ENCODE measurements around the gene CABP2. TPM values are rescaled to one million over a fixed set of nuclear protein-coding genes. Genes with fewer than 3 reads are reported as not detected.
"Not testable (repeated sequence)": the region's sequence is repeated elsewhere in the genome, so short reads cannot be mapped to it uniquely, and the experiment has no call there.

Gene CABP2
- total RNA-seq, 1 experiment from 2014 or later: not detected

DNA sequence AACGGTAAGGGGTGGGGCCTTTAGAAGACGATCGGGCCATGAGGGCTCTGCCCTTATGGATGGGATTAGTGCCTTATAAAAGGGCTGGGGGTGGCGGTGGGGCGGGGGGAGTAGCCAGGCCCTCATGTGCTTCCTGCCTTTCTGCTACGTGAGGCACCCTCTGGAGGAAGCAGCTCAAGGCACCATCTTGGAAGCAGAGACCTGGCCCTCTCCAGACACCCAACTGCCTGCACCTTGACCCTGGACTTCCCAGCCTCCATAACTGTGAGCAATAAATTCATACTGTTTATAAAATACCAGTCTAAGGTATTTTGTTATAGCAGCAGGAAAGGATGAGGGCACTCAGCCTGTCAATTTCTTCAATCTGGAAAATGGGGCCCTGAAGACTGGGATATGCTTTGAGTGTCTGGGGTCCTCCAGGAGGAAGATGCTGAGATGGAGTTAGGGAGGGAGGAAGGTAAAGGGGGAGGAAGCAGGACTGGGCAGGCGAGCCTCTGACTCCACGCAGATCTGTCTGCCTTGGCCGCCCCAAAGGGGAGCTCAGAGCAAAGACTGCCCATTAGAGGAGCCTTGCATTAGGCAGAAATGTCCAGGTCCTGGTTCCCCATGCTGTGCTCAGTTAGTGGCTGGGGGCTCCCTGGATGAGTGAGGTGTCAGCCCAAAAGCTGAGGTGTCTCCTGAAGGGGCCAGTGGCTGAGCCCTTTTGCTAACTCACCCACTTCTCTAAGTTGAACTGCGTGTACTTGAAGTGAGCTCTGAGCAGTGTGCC lies 5.3 kb downstream of the CABP2 start:
- in situ Hi-C loops (cut with HindIII; ENCODE audit: low pct_unique_long_range_greater_than_20kb, low sequenced_read_pairs): no loop called here
- no peak for DNase-seq (ENCODE audit: low read depth)

DNA sequence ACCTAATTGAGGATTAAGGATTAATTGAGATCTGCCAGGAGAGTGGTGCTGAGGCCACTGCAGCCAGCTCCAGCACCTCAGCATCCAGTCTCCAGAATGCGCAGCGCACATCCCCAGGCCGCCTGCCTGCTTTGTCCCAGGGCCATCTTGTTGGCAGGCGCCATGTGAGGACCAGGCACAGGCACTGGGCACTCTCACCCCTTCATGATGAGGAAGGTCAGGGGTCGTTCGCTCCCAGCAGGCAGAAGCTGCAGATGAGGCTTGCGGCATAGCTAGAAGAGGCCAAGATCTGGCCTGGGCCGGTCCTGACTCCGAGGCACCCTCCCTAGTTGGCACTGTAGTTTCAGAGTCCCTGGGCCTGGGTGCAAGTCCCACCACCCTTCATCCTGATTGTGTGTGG lies 6.4 kb downstream of the CABP2 start:
- no peak for DNase-seq (ENCODE audit: low read depth)
- in situ Hi-C loops (cut with HindIII; ENCODE audit: low pct_unique_long_range_greater_than_20kb, low sequenced_read_pairs): no loop called here

- DNase-seq (ENCODE audit: low read depth): no peak
- in situ Hi-C loops (cut with HindIII; ENCODE audit: low pct_unique_long_range_greater_than_20kb, low sequenced_read_pairs): no loop called here
These were observed 9.1 kb downstream of the CABP2 start for GRCh38 chr11:67514116-67514515.

- DNase-seq (ENCODE audit: low read depth); in situ Hi-C loops (cut with HindIII; ENCODE audit: low pct_unique_long_range_greater_than_20kb, low sequenced_read_pairs): not testable (repeated sequence)
These were observed 11.7 kb downstream of the CABP2 start for GRCh38 chr11:67511558-67511957.

DNA sequence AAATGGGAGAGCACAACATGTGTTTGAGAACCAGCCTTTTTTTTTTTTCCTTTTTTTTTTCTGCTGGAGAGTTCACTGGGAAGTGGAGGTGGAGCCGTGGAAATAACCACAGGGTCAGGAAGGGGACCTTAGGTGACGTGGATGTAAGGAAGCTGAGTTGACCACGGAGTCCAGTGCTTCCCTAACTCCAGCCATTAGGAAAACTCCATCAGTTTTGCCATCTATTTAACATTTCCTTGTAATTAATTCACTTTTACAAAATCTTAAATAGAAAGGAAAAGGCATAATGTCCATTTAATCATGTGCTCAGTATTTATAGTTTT lies 13.3 kb downstream of the CABP2 start:
- in situ Hi-C loops (cut with HindIII; ENCODE audit: low pct_unique_long_range_greater_than_20kb, low sequenced_read_pairs): no loop called here
- DNase-seq (ENCODE audit: low read depth): no peak

- DNase-seq (ENCODE audit: low read depth): peak; percentile 92
- in situ Hi-C loops (cut with HindIII; ENCODE audit: low pct_unique_long_range_greater_than_20kb, low sequenced_read_pairs): no loop called here
These were observed 14.6 kb downstream of the CABP2 start for GRCh38 chr11:67508486-67509121.

DNA sequence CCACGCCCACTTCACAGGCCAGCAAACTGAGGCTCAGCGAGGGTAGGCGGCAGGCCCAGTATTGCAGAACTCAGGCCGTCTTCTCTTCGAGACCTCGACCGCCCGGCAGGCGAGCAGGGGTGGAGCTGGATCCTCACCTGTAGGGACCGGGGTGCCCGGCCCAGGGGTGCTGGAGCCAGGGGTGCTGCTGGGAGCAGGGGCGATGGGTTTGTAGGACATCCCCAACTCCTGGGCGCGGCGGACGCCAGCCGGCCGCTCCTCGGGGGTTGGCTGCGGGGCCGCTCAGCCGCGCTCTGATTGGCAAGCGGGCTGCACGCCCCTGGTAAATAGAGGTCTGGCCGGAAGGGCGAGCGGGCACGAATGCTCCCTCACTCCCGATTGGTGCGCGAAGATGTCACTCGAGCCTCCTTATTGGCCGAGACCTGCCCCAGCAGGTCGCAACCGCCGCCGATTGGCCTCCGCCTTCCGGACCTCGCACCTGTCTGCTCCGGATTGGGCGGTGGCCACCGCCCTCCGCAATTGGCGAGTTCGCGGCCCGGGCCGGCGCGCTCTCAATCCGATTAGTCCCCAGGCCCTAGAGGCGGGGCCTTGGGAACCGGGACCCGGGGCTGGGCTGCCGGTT lies 15.3 kb downstream of the CABP2 start, which contains the start of gene CDK2AP2:
Gene CDK2AP2 (minus strand): TSS at position 299 of the 622 bp plus-strand sequence. CDS start 80 bp downstream, at position 219.
- in situ Hi-C loops (cut with HindIII; ENCODE audit: low pct_unique_long_range_greater_than_20kb, low sequenced_read_pairs): no loop called here
- DNase-seq (ENCODE audit: low read depth): peak; percentile 99

GRCh38 chr11:67507242-67507863 lies 15.9 kb downstream of the CABP2 start:
- no peak for DNase-seq (ENCODE audit: low read depth)
- in situ Hi-C loops (cut with HindIII; ENCODE audit: low pct_unique_long_range_greater_than_20kb, low sequenced_read_pairs): no loop called here

DNA sequence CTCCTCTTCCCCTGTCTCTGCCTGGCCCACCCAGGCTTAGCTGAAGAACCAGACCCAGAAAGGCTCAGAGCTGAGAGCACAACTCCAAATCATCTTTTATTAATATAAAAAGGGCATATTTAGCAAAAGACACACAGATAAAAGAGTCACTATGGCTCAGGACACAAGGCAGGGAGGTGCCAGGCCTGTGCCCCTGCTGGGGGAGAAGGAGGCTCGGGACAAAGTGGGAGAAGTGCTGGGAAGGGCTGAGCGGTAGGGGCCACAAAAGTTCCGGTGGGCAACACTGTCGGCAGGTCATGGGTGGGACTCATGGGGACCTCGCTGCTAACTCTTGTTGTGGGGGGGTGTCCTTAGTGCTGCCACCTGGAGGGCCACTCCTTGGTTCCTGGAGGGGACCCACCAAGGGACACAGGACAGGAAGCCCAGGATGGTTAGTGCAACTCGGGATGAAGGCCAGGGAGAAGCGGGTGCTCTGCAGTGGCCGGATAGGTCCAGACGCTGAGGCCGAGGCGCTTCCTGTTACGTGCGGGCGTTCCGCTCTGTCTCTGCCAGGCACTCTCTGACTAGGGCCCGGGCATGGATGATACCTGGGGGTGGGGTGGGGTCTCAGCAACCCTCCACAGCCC lies 16.7 kb downstream of the CABP2 start:
- no peak for DNase-seq (ENCODE audit: low read depth)
- in situ Hi-C loops (cut with HindIII; ENCODE audit: low pct_unique_long_range_greater_than_20kb, low sequenced_read_pairs): no loop called here

GRCh38 chr11:67505605-67506396 lies 17.4 kb downstream of the CABP2 start:
- peak; percentile 96 for DNase-seq (ENCODE audit: low read depth)
- in situ Hi-C loops (cut with HindIII; ENCODE audit: low pct_unique_long_range_greater_than_20kb, low sequenced_read_pairs): no loop called here

DNA sequence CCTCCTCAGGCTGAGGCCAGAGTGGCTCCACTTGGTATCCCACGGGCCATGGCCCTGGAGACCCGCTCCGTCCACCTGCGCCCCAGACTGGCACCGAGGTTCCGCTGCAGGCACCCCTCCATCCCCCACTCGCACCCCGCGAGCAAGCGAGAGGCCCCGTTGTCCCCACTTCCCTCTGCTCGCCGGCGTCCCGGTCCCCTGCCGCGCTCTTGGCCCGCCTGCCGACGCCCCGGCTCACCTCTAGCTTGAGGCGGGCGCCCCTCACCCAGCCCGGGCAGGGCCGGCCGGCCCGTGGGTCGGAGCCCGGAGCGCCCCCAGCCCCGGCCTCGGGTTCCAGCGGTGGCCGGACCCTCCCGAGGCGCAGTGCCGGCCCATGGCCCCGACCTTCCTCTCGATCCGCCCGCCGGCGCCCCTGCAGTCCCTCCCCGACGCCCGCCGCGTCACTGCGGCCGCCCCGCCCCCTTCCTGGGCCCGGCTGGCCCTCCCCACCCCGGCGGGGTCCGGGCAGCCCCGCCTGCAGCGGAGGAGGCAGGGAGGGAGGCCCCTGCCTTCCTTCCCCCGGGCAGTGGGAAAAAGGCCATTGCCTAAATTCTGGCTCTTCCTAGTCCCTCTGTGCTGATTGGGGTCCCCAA lies 18.2 kb downstream of the CABP2 start, which contains the start of gene PITPNM1:
Gene PITPNM1 (minus strand): TSS at position 414 of the 632 bp plus-strand sequence. CDS start 1,183 bp downstream, outside the sequence.
- DNase-seq (ENCODE audit: low read depth): peak; percentile 58
- in situ Hi-C loops (cut with HindIII; ENCODE audit: low pct_unique_long_range_greater_than_20kb, low sequenced_read_pairs): no loop called here

DNA sequence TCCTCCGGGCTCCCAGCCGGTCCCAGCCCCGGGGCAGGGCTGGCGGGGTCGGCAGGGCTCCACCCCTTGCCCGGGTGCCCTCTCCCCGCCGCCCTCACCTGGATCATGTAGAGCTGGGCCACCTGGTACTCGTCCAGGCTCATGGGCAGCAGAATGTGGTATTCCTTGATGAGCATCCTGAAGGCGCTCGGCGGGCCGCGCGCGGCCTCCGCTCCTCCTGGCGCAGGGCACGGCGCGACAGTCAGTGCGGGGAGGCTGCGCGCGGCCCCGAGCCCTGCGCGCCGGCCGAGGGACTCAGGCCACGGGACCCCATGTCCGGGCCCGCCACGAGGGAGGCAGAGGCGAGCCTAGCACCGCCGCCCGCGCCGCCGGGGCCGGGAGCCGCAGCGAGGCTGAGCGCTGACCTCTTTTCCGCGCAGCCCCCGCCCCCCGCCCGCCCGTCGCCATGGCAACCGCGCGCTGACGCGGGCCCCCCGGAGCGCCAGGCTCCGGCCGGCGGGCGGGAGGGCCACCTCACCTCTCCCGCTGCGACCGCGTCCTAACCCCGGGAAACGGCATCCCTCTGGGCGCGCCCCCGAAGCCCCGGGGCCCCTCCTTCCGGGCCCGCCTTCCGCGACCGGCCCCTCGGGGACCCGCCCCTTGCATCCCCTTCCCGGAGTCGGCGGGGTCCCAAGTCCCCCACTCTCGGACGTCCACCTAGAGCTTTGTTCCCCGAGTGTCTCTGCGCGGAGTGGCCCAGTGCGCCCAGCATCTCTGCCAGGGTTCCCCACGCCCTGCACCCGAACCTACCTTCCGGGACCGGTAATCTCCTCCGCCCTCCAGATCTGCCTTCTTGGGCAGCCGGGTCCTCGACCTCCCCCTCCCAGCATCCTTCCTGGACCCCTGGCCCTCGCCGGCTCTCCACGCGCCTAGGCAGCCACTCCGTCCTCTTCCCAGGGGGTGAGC lies 19.0 kb downstream of the CABP2 start:
- peak; percentile 63 for DNase-seq (ENCODE audit: low read depth)
- in situ Hi-C loops (cut with HindIII; ENCODE audit: low pct_unique_long_range_greater_than_20kb, low sequenced_read_pairs): no loop called here

- in situ Hi-C loops (cut with HindIII; ENCODE audit: low pct_unique_long_range_greater_than_20kb, low sequenced_read_pairs): no loop called here
These were observed 19.9 kb downstream of the CABP2 start for GRCh38 chr11:67503119-67504004.

GRCh38 chr11:67502328-67502979 lies 20.8 kb downstream of the CABP2 start:
- DNase-seq (ENCODE audit: low read depth): no peak
- in situ Hi-C loops (cut with HindIII; ENCODE audit: low pct_unique_long_range_greater_than_20kb, low sequenced_read_pairs): no loop called here

More at GRCh38 chr11:67503119-67504004, 19.9 kb downstream of the CABP2 start:
- no peak for DNase-seq (ENCODE audit: low read depth)

DNA sequence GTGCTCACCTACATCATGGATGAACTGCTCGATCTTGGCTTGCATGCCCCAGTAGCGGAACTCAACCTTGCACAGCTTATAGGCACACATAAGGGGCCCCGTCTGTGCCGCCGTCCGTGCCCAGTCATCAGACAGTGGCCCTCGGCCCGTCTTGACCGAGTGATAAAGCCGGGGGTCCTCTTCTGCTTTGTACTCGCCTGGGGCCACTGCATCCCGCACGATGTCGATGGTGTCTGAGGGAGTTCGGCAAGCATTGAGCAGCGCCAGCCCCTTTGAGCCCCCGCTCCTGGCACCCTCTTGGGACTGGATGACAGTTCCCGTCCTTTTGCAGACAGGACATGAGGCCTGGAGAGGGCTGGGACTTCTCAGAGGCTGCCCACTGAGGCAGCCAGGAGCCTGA lies 21.4 kb downstream of the CABP2 start:
- in situ Hi-C loops (cut with HindIII; ENCODE audit: low pct_unique_long_range_greater_than_20kb, low sequenced_read_pairs): no loop called here
- no peak for DNase-seq (ENCODE audit: low read depth)
